ENCODE data around the gene RPS21. TPM values are rescaled to one million over a fixed set of nuclear protein-coding genes. Genes with fewer than 3 reads are reported as not detected.

RPS21 gene
- total and polyA plus RNA-seq, 9 of the 15 experiments (the other 6 are each of a cell fraction or from before 2014, with no cell fraction given): 1,380 to 5,647 (median 3,091) TPM

GRCh38 chr20:62363920-62364851 is 22.7 kb upstream of the RPS21 start:
- Histone ChIP-seq H2AFZ (ENCODE audit: low read depth, low read length) (no peak overlapping the region), H3K9me1 (ENCODE audit: control insufficient read depth, insufficient read depth, low read length) (peaks cover 4% of the 10 kb centered on the region), H3K4me1 (replicated peaks in 1 of 2; ENCODE audit: control insufficient read depth in 2 of 2, insufficient read depth in 2 of 2, low read length in 2 of 2) (peaks cover 50 to 96% of the 10 kb centered on the region in 2 experiments), H3K4me2 (ENCODE audit: insufficient read depth, low read length) (peak overlapping the region; percentile 60), H3K27ac (ENCODE audit: extremely low read depth, low read depth, low read length) (peak overlapping the region; percentile 39; the same call in 1 of the 3 replicates), H3K36me3 (ENCODE audit: control insufficient read depth, insufficient read depth, low read length) (peaks cover 28% of the 10 kb centered on the region; the same call in 1 of the 3 replicates), H3K79me2 (ENCODE audit: control insufficient read depth, insufficient read depth, low read length) (peaks cover 55% of the 10 kb centered on the region), H3K9ac (ENCODE audit: insufficient read depth in 1 of 2, low read depth in 2 of 2, low read length in 2 of 2) (peak overlapping the region in 1 of 2 experiments; percentile 96; a peak in 2 of 4 replicates), H3K9me3 (replicated peaks; ENCODE audit: control insufficient read depth, insufficient read depth, low read depth, low read length) (no peaks in the 10 kb centered on the region), H3K4me3 (no peak overlapping the region; the same call in 1 of the 2 replicates), H4K20me1 (replicated peaks; ENCODE audit: control insufficient read depth, insufficient read depth, low read length) (peaks cover 10% of the 10 kb centered on the region; the same call in 1 of the 2 replicates), H3K27me3 (ENCODE audit: control insufficient read depth in 2 of 2, insufficient read depth in 2 of 2, low read length in 2 of 2) (no peaks in the 10 kb centered on the region)
- DNase-seq (ENCODE audit: extremely low read depth in 1 of 4, low spot score in 3 of 4): peak in 2 of 4 experiments; percentile 50 to 63
- intact Hi-C loops (cut with micrococcal nuclease): no loop called here
- ATAC-seq: no peak
- 51% methylated on average over 20 of the region's 22 CpGs for WGBS (ENCODE audit: insufficient coverage, low coverage, missing lambda C conversion rate)
- no TSS peak for BruUV-seq (replicated peaks)
- ChIA-PET CTCF (ENCODE audit: low intra/inter-chr PET ratio) (no interaction called here), POLR2A (interaction anchor here (0.7 to 2.5 kb wide), 6 partner anchors 11 to 511 kb away, joined by 3 to 9 read pairs (median 4); partner anchors contain the start of gene RPS21)
- FAIRE-seq: peak; percentile 77
- in situ Hi-C loops (cut with MboI): loop anchor here (10.0 kb wide), 1 partner anchor 369 kb away; no protein-coding TSS in a partner anchor
- TF ChIP-seq ZNF282 (CRISPR knock-in tag; IDR thresholded peaks at IDR 0.05) (no peak), ATF7 (IDR thresholded peaks at IDR 0.05) (peak; percentile 43; the same call in 1 of the 2 replicates), ARID3A (IDR thresholded peaks at IDR 0.05; ENCODE audit: borderline replicate concordance, low read depth, low read length) (no peak), ZMIZ1 (IDR thresholded peaks at IDR 0.05; ENCODE audit: low read depth in 2 of 2, low read length in 2 of 2) (no peak), SP1 (CRISPR knock-in tag; IDR thresholded peaks at IDR 0.05) (0 out of 2 replicates have a peak, but pooled peaks have one; percentile 31), TFAP4 (CRISPR knock-in tag; IDR thresholded peaks at IDR 0.05; ENCODE audit: borderline replicate concordance) (0 out of 2 replicates have a peak, but pooled peaks have one; percentile 6), FOSL1 (tag; conservative IDR thresholded peaks at IDR 0.05) (peak; percentile 85), ZNF12 (CRISPR knock-in tag; IDR thresholded peaks at IDR 0.05) (0 out of 2 replicates have a peak, but pooled peaks have one; percentile 27), RBM15 (IDR thresholded peaks at IDR 0.05; ENCODE audit: insufficient read depth, low read length) (no peak), TSC22D4 (tag; IDR thresholded peaks at IDR 0.05) (no peak), ETV5 (CRISPR knock-in tag; IDR thresholded peaks at IDR 0.05; ENCODE audit: low read depth) (0 out of 2 replicates have a peak, but pooled peaks have one; percentile 21), E2F1 (CRISPR knock-in tag; IDR thresholded peaks at IDR 0.05) (no peak)
